Activated T-cell treated with anti-CD3 and anti-CD28 coated beads, Interleukin-2, amount 50 U/mL, for 72 hours (primary cell): ENCODE measurements around the gene ABCC3. TPM values are rescaled to one million over a fixed set of nuclear protein-coding genes. Genes with fewer than 3 reads are reported as not detected.
"Not testable (repeated sequence)": the region's sequence is repeated elsewhere in the genome, so short reads cannot be mapped to it uniquely, and the experiment has no call there.

Experiments
- ATAC-seq, 2 donors: fragments of 150-1000 bp; cut with Tn5 transposase; replicated peaks in 1 of 2; 2 replicates each; pipeline ENCODE4 v1.10.0; 2021; ENCODE audit warnings: moderate library complexity in 2 of 2, mild to moderate bottlenecking in 1 of 2
- DNase-seq, 2 donors: peaks; one replicate each; pipeline ENCODE4 v3.0.0; 2021 to 2022; ENCODE audit warnings: mixed read lengths in 1 of 2
- H3K27ac Mint-ChIP-seq: one replicate; pipeline ENCODE4 v1.8.0; 2022; ENCODE audit warnings: mild to moderate bottlenecking, moderate library complexity, mixed read lengths
- H3K27me3 Mint-ChIP-seq: one replicate; pipeline ENCODE4 v1.8.0; 2022; ENCODE audit warnings: low read depth, mixed read lengths
- H3K36me3 Mint-ChIP-seq, 2 donors: one replicate each; pipeline ENCODE4 v1.8.0; 2022; ENCODE audit warnings: mixed read lengths in 2 of 2, mild to moderate bottlenecking in 1 of 2; ENCODE audit not compliant: insufficient read depth in 2 of 2
- H3K4me1 Mint-ChIP-seq: one replicate; pipeline ENCODE4 v1.8.0; 2022; ENCODE audit warnings: low read depth, mixed read lengths
- H3K4me3 Mint-ChIP-seq, 2 donors: one replicate each; pipeline ENCODE4 v1.8.0; 2022; ENCODE audit warnings: mild to moderate bottlenecking in 2 of 2, mixed read lengths in 2 of 2, moderate library complexity in 2 of 2
- H3K9me3 Mint-ChIP-seq, 2 donors: one replicate each; pipeline ENCODE4 v1.8.0; 2022; ENCODE audit warnings: mixed read lengths in 2 of 2
- total RNA-seq, 2 donors: library from RNA; stranded (reverse); gene quantifications; one replicate each; pipeline ENCODE4 v1.2.3, GENCODE V29; 2022

The ABCC3 gene
- total RNA-seq, 2 donors from 2014 or later = not detected

GRCh38 chr17:50676065-50676975, 41.6 kb downstream of the ABCC3 start:
- Mint-ChIP-seq H3K9me3 (no peaks in the 10 kb centered on the region), H3K4me3 (no peak overlapping the region), H3K27me3 (peaks cover 25% of the 10 kb centered on the region), H3K4me1 (peaks cover 4% of the 10 kb centered on the region), H3K27ac (no peak overlapping the region), H3K36me3 (no peaks in the 10 kb centered on the region)
- ATAC-seq (no peak), DNase-seq (no peak)

- H3K27me3 Mint-ChIP-seq = peaks cover 36% of the 10 kb centered on the region
- H3K27ac Mint-ChIP-seq = no peak overlapping the region
- no peaks in the 10 kb centered on the region for H3K9me3 Mint-ChIP-seq
- no peak overlapping the region for H3K4me3 Mint-ChIP-seq
- DNase-seq (no peak), ATAC-seq (no peak)
- H3K4me1 Mint-ChIP-seq = peaks cover 7% of the 10 kb centered on the region
- no peaks in the 10 kb centered on the region for H3K36me3 Mint-ChIP-seq
Measured at GRCh38 chr17:50677851-50678375, 43.2 kb downstream of the ABCC3 start.

GRCh38 chr17:50679008-50679544, 44.4 kb downstream of the ABCC3 start:
- no peak for ATAC-seq
- Mint-ChIP-seq H3K4me1 (peaks cover 7% of the 10 kb centered on the region), H3K27me3 (peaks cover 36% of the 10 kb centered on the region), H3K4me3 (no peak overlapping the region), H3K9me3 (no peaks in the 10 kb centered on the region), H3K36me3 (no peaks in the 10 kb centered on the region), H3K27ac (no peak overlapping the region)
- no peak for DNase-seq

- no peaks in the 10 kb centered on the region for H3K36me3 Mint-ChIP-seq
- ATAC-seq = no peak
- peaks cover 7% of the 10 kb centered on the region for H3K4me1 Mint-ChIP-seq
- H3K27me3 Mint-ChIP-seq = peaks cover 36% of the 10 kb centered on the region
- no peaks in the 10 kb centered on the region for H3K9me3 Mint-ChIP-seq
- H3K27ac Mint-ChIP-seq = no peak overlapping the region
- no peak for DNase-seq
- no peak overlapping the region for H3K4me3 Mint-ChIP-seq
Measured at GRCh38 chr17:50680126-50680525, 45.4 kb downstream of the ABCC3 start.

- H3K27me3 Mint-ChIP-seq = peaks cover 36% of the 10 kb centered on the region
- not testable (repeated sequence) for H3K36me3 Mint-ChIP-seq, DNase-seq, H3K4me3 Mint-ChIP-seq, H3K27ac Mint-ChIP-seq, H3K9me3 Mint-ChIP-seq, H3K4me1 Mint-ChIP-seq, ATAC-seq
Measured at GRCh38 chr17:50680543-50681262, 46.0 kb downstream of the ABCC3 start.

- Mint-ChIP-seq H3K4me1 (peaks cover 7% of the 10 kb centered on the region), H3K36me3 (no peaks in the 10 kb centered on the region), H3K4me3 (no peak overlapping the region), H3K27me3 (peaks cover 36% of the 10 kb centered on the region), H3K9me3 (no peaks in the 10 kb centered on the region), H3K27ac (no peak overlapping the region)
- DNase-seq (peak in 1 of 2 donors; percentile 6), ATAC-seq (no peak)
Measured at GRCh38 chr17:50681263-50682200, 46.9 kb downstream of the ABCC3 start.

- Mint-ChIP-seq H3K27ac (no peak overlapping the region), H3K4me3 (no peak overlapping the region), H3K27me3 (peaks cover 30% of the 10 kb centered on the region), H3K36me3 (no peaks in the 10 kb centered on the region), H3K4me1 (peaks cover 7% of the 10 kb centered on the region), H3K9me3 (no peaks in the 10 kb centered on the region)
- no peak for ATAC-seq
- DNase-seq = no peak
Measured at GRCh38 chr17:50682441-50682840, 47.8 kb downstream of the ABCC3 start.

GRCh38 chr17:50682938-50683337, 48.3 kb downstream of the ABCC3 start:
- no peaks in the 10 kb centered on the region for H3K9me3 Mint-ChIP-seq
- peaks cover 29% of the 10 kb centered on the region for H3K27me3 Mint-ChIP-seq
- peaks cover 7% of the 10 kb centered on the region for H3K4me1 Mint-ChIP-seq
- H3K27ac Mint-ChIP-seq = no peak overlapping the region
- no peak for DNase-seq
- no peak overlapping the region for H3K4me3 Mint-ChIP-seq
- ATAC-seq = no peak
- H3K36me3 Mint-ChIP-seq = no peaks in the 10 kb centered on the region

GRCh38 chr17:50683434-50684287, 49.0 kb downstream of the ABCC3 start:
- ATAC-seq (no peak), DNase-seq (no peak)
- H3K27ac Mint-ChIP-seq = no peak overlapping the region
- peaks cover 29% of the 10 kb centered on the region for H3K27me3 Mint-ChIP-seq
- H3K36me3 Mint-ChIP-seq = no peaks in the 10 kb centered on the region
- H3K4me3 Mint-ChIP-seq = no peak overlapping the region
- H3K9me3 Mint-ChIP-seq = no peaks in the 10 kb centered on the region
- H3K4me1 Mint-ChIP-seq = peaks cover 7% of the 10 kb centered on the region

- H3K36me3 Mint-ChIP-seq = no peaks in the 10 kb centered on the region
- DNase-seq (no peak), ATAC-seq (no peak)
- no peaks in the 10 kb centered on the region for H3K9me3 Mint-ChIP-seq
- H3K4me1 Mint-ChIP-seq = peaks cover 7% of the 10 kb centered on the region
- H3K27me3 Mint-ChIP-seq = peaks cover 29% of the 10 kb centered on the region
- no peak overlapping the region for H3K4me3 Mint-ChIP-seq
- H3K27ac Mint-ChIP-seq = no peak overlapping the region
Measured at GRCh38 chr17:50684288-50684611, 49.6 kb downstream of the ABCC3 start.

- ATAC-seq = no peak
- Mint-ChIP-seq H3K4me3 (no peak overlapping the region), H3K36me3 (no peaks in the 10 kb centered on the region), H3K9me3 (no peaks in the 10 kb centered on the region), H3K4me1 (peaks cover 7% of the 10 kb centered on the region), H3K27me3 (peaks cover 26% of the 10 kb centered on the region), H3K27ac (no peak overlapping the region)
- no peak for DNase-seq
Measured at GRCh38 chr17:50684612-50685333, 50.1 kb downstream of the ABCC3 start.
